Lung (tissue), 12 donors: ENCODE results near the gene LYRM2. TPM values are rescaled to one million over a fixed set of nuclear protein-coding genes. Genes with fewer than 3 reads are reported as not detected.

Source experiments
- ATAC-seq: fragments of 200-7000 bp; cut with Tn5 transposase; one replicate; pipeline ENCODE4 v1.9.1; 2020; ENCODE audit warnings: moderate number of reproducible peaks; ENCODE audit not compliant: insufficient read depth, low FRiP score
- DNase-seq, 3 donors: peaks; one replicate each; pipeline ENCODE4 v3.0.0-alpha.2; 2013 to 2017
- H3K27ac ChIP-seq, 2 donors: one replicate each; pipeline ENCODE4 v1.5.1; 2013; ENCODE audit warnings: mild to moderate bottlenecking in 2 of 2, moderate library complexity in 2 of 2, control low read depth in 1 of 2, inconsistent platforms in 1 of 2, low read depth in 1 of 2, low read length in 1 of 2
- H3K27me3 ChIP-seq, 3 donors: one replicate each; pipeline ENCODE4 v1.5.1; 2013; ENCODE audit warnings: low read length in 2 of 3; ENCODE audit not compliant: control insufficient read depth in 3 of 3, insufficient read depth in 3 of 3
- H3K36me3 ChIP-seq, 4 donors: one replicate each; pipeline ENCODE4 v1.5.1; 2013; ENCODE audit warnings: low read length in 4 of 4, mild to moderate bottlenecking in 1 of 4, moderate library complexity in 1 of 4; ENCODE audit not compliant: control insufficient read depth in 4 of 4, insufficient read depth in 4 of 4
- H3K4me1 ChIP-seq, 5 donors: one replicate each; pipeline ENCODE4 v1.5.1; 2013; ENCODE audit warnings: low read length in 5 of 5, mild to moderate bottlenecking in 2 of 5, moderate library complexity in 1 of 5; ENCODE audit not compliant: control insufficient read depth in 5 of 5, insufficient read depth in 5 of 5
- H3K4me3 ChIP-seq: one replicate; pipeline ENCODE4 v1.5.1; 2013; ENCODE audit warnings: mild to moderate bottlenecking, control low read depth, moderate library complexity
- H3K9ac ChIP-seq, 2 donors: one replicate each; pipeline ENCODE4 v1.5.1; 2013; ENCODE audit warnings: low read length in 2 of 2, control low read depth in 1 of 2; ENCODE audit not compliant: insufficient read depth in 1 of 2
- H3K9me3 ChIP-seq, 4 donors: one replicate each; pipeline ENCODE4 v1.5.1; 2013; ENCODE audit warnings: low read length in 3 of 4, mild to moderate bottlenecking in 1 of 4, moderate library complexity in 1 of 4; ENCODE audit not compliant: control insufficient read depth in 4 of 4, insufficient read depth in 3 of 4
- WGBS, 2 donors: extraction: QIAGEN DNeasy Blood & Tissue Kit; methylation state at CpG; one replicate each; pipeline ENCODE4 v1.1.7; 2013; 5-methylcytosine and 5-hydroxymethylcytosine counted together
- polyA plus RNA-seq, 2 donors: library from polyadenylated mRNA; stranded (reverse); fragments of 200-250 nt; gene quantifications; one replicate each; pipeline ENCODE4 v1.2.1, GENCODE V29; 2013
- total RNA-seq, 2 donors: library from RNA; depleted of rRNA in 1 of 2; stranded (reverse); fragments of >200 nt in 1 of 2; gene quantifications; one replicate each; pipeline ENCODE4 v1.2.1, GENCODE V29; 2014 to 2021
- TF ChIP-seq, protein P1 (sequence below): IDR thresholded peaks from 2 replicates; pipeline ENCODE4 v1.5.1; 2012; ENCODE audit warnings: mild to moderate bottlenecking; ENCODE audit errors: control extremely low read depth, extremely low read depth
- donor health status: control.
- donor health status: control.
- donor health status: Bipolar disorder and iron deficiency.
- donor health status: healthy.
- donor health status: DM: yes; HTN: yes; CAD: no.

Gene LYRM2
- total and polyA plus RNA-seq, 4 donors, result 25.6 to 38.1 (median 27.1) TPM

- TF ChIP-seq, protein P1, sequence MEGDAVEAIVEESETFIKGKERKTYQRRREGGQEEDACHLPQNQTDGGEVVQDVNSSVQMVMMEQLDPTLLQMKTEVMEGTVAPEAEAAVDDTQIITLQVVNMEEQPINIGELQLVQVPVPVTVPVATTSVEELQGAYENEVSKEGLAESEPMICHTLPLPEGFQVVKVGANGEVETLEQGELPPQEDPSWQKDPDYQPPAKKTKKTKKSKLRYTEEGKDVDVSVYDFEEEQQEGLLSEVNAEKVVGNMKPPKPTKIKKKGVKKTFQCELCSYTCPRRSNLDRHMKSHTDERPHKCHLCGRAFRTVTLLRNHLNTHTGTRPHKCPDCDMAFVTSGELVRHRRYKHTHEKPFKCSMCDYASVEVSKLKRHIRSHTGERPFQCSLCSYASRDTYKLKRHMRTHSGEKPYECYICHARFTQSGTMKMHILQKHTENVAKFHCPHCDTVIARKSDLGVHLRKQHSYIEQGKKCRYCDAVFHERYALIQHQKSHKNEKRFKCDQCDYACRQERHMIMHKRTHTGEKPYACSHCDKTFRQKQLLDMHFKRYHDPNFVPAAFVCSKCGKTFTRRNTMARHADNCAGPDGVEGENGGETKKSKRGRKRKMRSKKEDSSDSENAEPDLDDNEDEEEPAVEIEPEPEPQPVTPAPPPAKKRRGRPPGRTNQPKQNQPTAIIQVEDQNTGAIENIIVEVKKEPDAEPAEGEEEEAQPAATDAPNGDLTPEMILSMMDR, result no peak
- H3K4me3 ChIP-seq, result no peak overlapping the region
- WGBS, 2 donors, result 78 to 86% methylated on average over 2 of the region's 2 CpGs
- no peaks in the 10 kb centered on the region for H3K36me3 ChIP-seq
- ATAC-seq (no peak), DNase-seq (no peak)
- no peak overlapping the region for H3K27ac ChIP-seq
- no peak overlapping the region for H3K9ac ChIP-seq
- no peaks in the 10 kb centered on the region for H3K27me3 ChIP-seq
- no peaks in the 10 kb centered on the region for H3K9me3 ChIP-seq
- H3K4me1 ChIP-seq, result peaks cover 0 to 4% (median 0%) of the 10 kb centered on the region in 5 donors
These were observed 42.5 kb downstream of the LYRM2 start for GRCh38 chr6:89596056-89596455.

- no peak for ATAC-seq
- WGBS, 2 donors, result 94 to 98% methylated on average over 4 of the region's 4 CpGs
- H3K4me3 ChIP-seq, result no peak overlapping the region
These were observed 46.8 kb downstream of the LYRM2 start for GRCh38 chr6:89591745-89592144.

DNA sequence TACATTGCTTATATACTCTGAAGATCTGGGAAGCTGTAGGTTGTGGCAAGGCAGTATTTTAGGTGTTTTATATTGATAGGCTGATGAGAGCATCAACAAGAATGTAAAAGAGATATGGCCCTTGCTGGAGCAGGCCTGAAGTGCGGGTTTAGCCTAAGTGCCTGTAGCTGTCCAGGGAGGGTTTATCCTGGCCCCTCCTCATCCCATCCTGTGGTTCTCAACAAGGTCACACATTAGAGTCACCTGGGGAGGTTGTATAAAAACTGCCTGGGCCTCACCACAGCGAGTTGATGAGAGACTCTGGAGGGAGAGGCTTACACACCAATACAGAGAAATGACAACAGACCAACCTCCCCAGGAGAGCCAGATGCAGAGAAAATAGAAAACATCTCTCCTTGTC lies 48.4 kb downstream of the LYRM2 start:
- DNase-seq (no peak), ATAC-seq (no peak)
- no peaks in the 10 kb centered on the region for H3K36me3 ChIP-seq
- no peak overlapping the region for H3K4me3 ChIP-seq
- TF ChIP-seq, protein P1, result no peak
- H3K27ac ChIP-seq, result no peak overlapping the region
- H3K4me1 ChIP-seq, result no peaks in the 10 kb centered on the region
- no peaks in the 10 kb centered on the region for H3K9me3 ChIP-seq
- 76 to 90% methylated on average over 2 of the region's 2 CpGs for WGBS, 2 donors
- H3K27me3 ChIP-seq, result no peaks in the 10 kb centered on the region
- no peak overlapping the region for H3K9ac ChIP-seq

More at GRCh38 chr6:89591745-89592144, 46.8 kb downstream of the LYRM2 start:
- no peak overlapping the region for H3K9ac ChIP-seq
- no peak for DNase-seq
- H3K9me3 ChIP-seq, result no peaks in the 10 kb centered on the region
- TF ChIP-seq, protein P1, result no peak
- H3K27me3 ChIP-seq, result no peaks in the 10 kb centered on the region
- H3K4me1 ChIP-seq, result no peaks in the 10 kb centered on the region
- H3K27ac ChIP-seq, result no peak overlapping the region
- H3K36me3 ChIP-seq, result no peaks in the 10 kb centered on the region
